Tibial nerve (tissue), 4 donors: ENCODE results near the gene CMSS1. TPM values are rescaled to one million over a fixed set of nuclear protein-coding genes. Genes with fewer than 3 reads are reported as not detected.
A peak's percentile ranks its signal among the peaks of the same experiment; 100 is the strongest.

Experiments used
- DNase-seq, 2 donors: peaks; one replicate each; pipeline ENCODE4 v3.0.0-alpha.2; 2019; ENCODE audit warnings: low spot score in 2 of 2
- H3K27ac ChIP-seq, 4 donors: fragments of 200-600 bp; sonication (generic) in 3 of 4; one replicate each; pipeline ENCODE4 v1.5.1; 2017 to 2019; ENCODE audit warnings: mild to moderate bottlenecking in 1 of 4
- H3K27me3 ChIP-seq, 2 donors: fragments of 200-600 bp; sonication (generic) in 1 of 2; one replicate each; pipeline versions ENCODE4 v1.5.1 to v1.6.0; 2017 to 2019
- H3K36me3 ChIP-seq, 3 donors: fragments of 200-600 bp; sonication (generic); one replicate each; pipeline ENCODE4 v1.5.1; 2018 to 2019
- H3K4me1 ChIP-seq, 4 donors: fragments of 200-600 bp; sonication (generic) in 3 of 4; one replicate each; pipeline ENCODE4 v1.5.1; 2017 to 2019
- H3K4me3 ChIP-seq, 4 donors: fragments of 200-600 bp; sonication (generic) in 3 of 4; one replicate each; pipeline ENCODE4 v1.5.1; 2017 to 2019; ENCODE audit warnings: mild to moderate bottlenecking in 1 of 4, moderate library complexity in 1 of 4
- H3K9me3 ChIP-seq, 4 donors: fragments of 200-600 bp; sonication (generic) in 3 of 4; one replicate each; pipeline ENCODE4 v1.5.1; 2017 to 2019
- EP300 ChIP-seq, 2 donors: sonication (generic); formaldehyde crosslinking; IDR thresholded peaks; one replicate each; pipeline ENCODE4 v1.6.1; 2017; ENCODE audit warnings: antibody characterized with exemption in 2 of 2, mild to moderate bottlenecking in 1 of 2
- POLR2A ChIP-seq, 2 donors: fragments of 450-650 bp; IDR thresholded peaks; one replicate each; pipeline ENCODE4 v1.6.1; 2017; ENCODE audit warnings: antibody characterized with exemption in 2 of 2, mild to moderate bottlenecking in 2 of 2, moderate library complexity in 2 of 2
- whole genome bisulfite sequencing, 2 donors: methylation state at CpG; one replicate each; pipeline ENCODE4 v1.1.5; 2018; 5-methylcytosine and 5-hydroxymethylcytosine counted together
- total RNA-seq, 4 donors: library from RNA; depleted of rRNA; stranded (reverse); fragments of >200 nt; gene quantifications; one replicate each; pipeline ENCODE4 v1.1.0, GENCODE V29; 2016
- TF ChIP-seq, protein P1 (sequence below), 5 experiments: fragments of 200-600 bp in 3 of 5; fragments of 450-650 bp in 2 of 5; sonication (generic) in 3 of 5; IDR thresholded peaks; one replicate each; pipeline ENCODE4 v1.5.1; 2016 to 2019; ENCODE audit warnings: antibody characterized with exemption in 5 of 5, mild to moderate bottlenecking in 3 of 5, moderate library complexity in 2 of 5

Gene CMSS1
- total RNA-seq, 4 donors from 2014 or later, result 5.5 to 29.1 (median 15.7) TPM

DNA sequence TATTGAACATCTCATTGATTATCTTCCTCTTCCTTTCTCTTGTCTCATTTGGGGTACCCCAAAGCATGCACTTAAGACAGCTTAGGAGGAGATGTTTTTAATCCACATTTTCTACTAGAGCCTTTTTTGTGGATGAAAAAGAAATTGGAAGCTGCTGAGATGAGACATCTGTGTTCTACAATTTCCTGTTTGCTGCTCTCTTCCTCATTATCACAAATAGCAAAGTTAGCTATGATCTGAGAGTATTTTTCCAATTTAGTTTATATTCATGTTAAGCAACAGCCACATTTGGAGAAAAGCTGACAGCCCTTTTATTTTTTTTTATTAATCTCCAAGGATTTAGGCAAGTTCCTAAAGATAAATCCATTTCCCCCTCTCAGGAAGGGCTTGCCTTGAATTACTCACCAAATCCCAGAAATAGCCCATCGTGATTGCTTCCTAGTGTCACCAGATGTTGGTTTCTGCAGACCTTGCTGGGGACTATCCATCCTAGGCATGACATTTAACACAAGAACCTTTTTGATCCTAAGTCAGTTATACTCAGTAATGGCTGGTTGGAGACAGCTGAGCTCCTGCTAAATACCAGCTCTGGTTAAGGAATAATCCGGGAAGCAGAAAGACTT lies 367.4 kb downstream of the CMSS1 start:
- no peak overlapping the region for H3K4me3 ChIP-seq
- WGBS, 2 donors, result 41 to 49% methylated on average over 2 of the region's 2 CpGs
- TF ChIP-seq, protein P1, sequence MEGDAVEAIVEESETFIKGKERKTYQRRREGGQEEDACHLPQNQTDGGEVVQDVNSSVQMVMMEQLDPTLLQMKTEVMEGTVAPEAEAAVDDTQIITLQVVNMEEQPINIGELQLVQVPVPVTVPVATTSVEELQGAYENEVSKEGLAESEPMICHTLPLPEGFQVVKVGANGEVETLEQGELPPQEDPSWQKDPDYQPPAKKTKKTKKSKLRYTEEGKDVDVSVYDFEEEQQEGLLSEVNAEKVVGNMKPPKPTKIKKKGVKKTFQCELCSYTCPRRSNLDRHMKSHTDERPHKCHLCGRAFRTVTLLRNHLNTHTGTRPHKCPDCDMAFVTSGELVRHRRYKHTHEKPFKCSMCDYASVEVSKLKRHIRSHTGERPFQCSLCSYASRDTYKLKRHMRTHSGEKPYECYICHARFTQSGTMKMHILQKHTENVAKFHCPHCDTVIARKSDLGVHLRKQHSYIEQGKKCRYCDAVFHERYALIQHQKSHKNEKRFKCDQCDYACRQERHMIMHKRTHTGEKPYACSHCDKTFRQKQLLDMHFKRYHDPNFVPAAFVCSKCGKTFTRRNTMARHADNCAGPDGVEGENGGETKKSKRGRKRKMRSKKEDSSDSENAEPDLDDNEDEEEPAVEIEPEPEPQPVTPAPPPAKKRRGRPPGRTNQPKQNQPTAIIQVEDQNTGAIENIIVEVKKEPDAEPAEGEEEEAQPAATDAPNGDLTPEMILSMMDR (IDR thresholded peaks at IDR 0.05), result no peak
- TF ChIP-seq POLR2A (IDR thresholded peaks at IDR 0.05), result no peak
- no peak for TF ChIP-seq EP300 (IDR thresholded peaks at IDR 0.05)
- no peak for DNase-seq
- no peaks in the 10 kb centered on the region for H3K4me1 ChIP-seq
- H3K27ac ChIP-seq, result peak overlapping the region in 1 of 4 donors; percentile 39
- H3K27me3 ChIP-seq, result no peaks in the 10 kb centered on the region
- H3K9me3 ChIP-seq, result peaks cover 0 to 6% (median 0%) of the 10 kb centered on the region in 4 donors
- H3K36me3 ChIP-seq, result peaks cover 0 to 5% (median 0%) of the 10 kb centered on the region in 3 donors

DNA sequence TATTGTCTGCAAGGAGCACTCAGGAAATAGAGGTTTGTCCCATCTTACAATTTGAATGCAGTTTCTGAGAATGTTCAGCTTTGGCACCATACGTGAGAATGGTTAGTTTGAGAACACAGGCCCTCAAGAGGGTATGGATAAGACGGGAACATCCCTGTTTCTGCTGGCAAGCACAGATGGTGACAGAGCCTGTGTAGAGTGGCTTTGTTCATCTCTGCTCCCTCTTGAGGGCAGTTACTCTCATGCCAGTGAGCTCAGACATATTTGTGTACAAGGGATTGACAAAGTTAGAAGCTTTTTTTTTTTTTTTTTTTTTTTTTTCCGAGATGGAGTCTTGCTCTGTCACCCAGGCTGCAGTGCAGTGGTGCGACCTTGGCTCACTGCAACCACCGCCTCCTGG lies 368.2 kb downstream of the CMSS1 start:
- no peak overlapping the region for H3K4me3 ChIP-seq
- H3K9me3 ChIP-seq, result no peaks in the 10 kb centered on the region
- H3K4me1 ChIP-seq, result no peaks in the 10 kb centered on the region
- TF ChIP-seq POLR2A (IDR thresholded peaks at IDR 0.05) (no peak), EP300 (IDR thresholded peaks at IDR 0.05) (no peak)
- TF ChIP-seq, protein P1 (IDR thresholded peaks at IDR 0.05), result no peak
- WGBS, 2 donors, result 74 to 78% methylated on average over 5 of the region's 5 CpGs
- H3K36me3 ChIP-seq, result no peaks in the 10 kb centered on the region
- no peak overlapping the region for H3K27ac ChIP-seq
- H3K27me3 ChIP-seq, result no peaks in the 10 kb centered on the region
- no peak for DNase-seq

DNA sequence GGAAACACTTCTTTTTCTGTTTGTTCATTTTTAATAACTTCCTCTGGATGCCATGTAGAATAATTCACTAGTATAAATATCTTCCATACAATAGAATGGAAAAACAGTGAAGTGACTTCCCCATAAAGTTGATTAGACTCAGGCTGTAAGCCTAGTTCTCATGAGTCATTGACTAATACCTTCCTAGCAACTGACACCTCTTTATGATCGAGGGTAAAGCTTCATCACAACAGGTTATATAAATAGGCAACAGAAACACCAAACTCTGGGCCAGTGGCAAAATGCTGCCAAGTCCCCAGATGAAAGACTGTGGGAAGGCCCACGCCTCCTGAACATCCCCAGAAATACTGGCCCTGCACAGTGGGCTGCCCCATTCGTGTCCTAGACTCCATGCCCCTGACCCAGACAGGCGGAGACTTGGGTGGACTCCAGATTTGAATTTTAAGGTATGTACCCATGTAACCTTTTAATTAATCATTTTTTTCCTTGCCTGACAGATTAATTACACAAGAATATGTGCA lies 371.8 kb downstream of the CMSS1 start:
- Histone ChIP-seq H3K4me1 (no peaks in the 10 kb centered on the region), H3K4me3 (no peak overlapping the region), H3K27ac (no peak overlapping the region), H3K27me3 (no peaks in the 10 kb centered on the region), H3K9me3 (no peaks in the 10 kb centered on the region), H3K36me3 (no peaks in the 10 kb centered on the region)
- WGBS, 2 donors, result 83 to 85% methylated on average over 4 of the region's 4 CpGs
- no peak for DNase-seq
- TF ChIP-seq POLR2A (IDR thresholded peaks at IDR 0.05), result no peak
- TF ChIP-seq, protein P1 (IDR thresholded peaks at IDR 0.05), result no peak
- TF ChIP-seq EP300 (IDR thresholded peaks at IDR 0.05), result no peak

DNA sequence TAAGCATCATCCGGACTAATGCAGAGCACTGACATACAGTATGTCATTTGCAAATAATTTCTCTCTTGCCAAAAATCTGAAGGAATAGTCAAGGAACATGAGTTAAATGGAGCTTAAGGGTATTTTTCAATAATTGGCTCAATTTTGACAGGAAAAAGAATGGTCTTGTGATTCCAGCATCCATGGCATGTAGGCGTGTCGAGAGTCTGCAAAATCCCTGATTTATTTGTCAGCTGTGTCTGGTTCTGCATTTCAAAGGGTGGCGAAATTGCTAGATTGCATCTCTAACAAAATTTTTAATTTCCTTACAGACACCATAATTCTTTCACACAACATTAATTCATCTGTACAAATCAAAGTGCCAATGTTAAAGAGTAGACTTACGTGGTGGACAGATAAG lies 377.7 kb downstream of the CMSS1 start:
- no peak for TF ChIP-seq POLR2A (IDR thresholded peaks at IDR 0.05)
- no peak for TF ChIP-seq EP300 (IDR thresholded peaks at IDR 0.05)
- TF ChIP-seq, protein P1 (IDR thresholded peaks at IDR 0.05), result no peak
- H3K9me3 ChIP-seq, result peaks cover 0 to 11% (median 0%) of the 10 kb centered on the region in 4 donors
- 92 to 97% methylated on average over 5 of the region's 5 CpGs for WGBS, 2 donors
- H3K36me3 ChIP-seq, result no peaks in the 10 kb centered on the region
- H3K4me1 ChIP-seq, result no peaks in the 10 kb centered on the region
- no peak overlapping the region for H3K27ac ChIP-seq
- no peaks in the 10 kb centered on the region for H3K27me3 ChIP-seq
- H3K4me3 ChIP-seq, result no peak overlapping the region
- no peak for DNase-seq

DNA sequence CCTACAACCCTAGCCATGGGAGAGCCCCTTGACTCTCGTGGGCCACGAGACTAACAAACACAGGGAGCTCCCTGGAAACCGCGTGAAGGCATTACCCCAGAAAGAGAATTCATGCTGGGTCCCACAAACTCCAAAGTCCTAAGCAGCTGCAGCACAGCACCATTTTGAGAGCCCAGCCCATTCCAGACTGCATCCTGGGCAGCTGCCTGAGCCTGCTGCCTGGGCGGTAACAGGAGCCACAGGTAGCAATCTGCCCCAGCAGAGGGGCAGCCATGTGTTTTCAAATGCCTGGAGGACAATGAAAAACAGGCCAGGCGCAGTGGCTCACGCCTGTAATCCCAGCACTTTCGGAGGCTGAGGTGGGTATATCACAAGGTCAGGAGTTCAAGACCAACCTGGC lies 380.2 kb downstream of the CMSS1 start:
- peaks cover 0 to 11% (median 0%) of the 10 kb centered on the region in 4 donors for H3K9me3 ChIP-seq
- H3K36me3 ChIP-seq, result no peaks in the 10 kb centered on the region
- H3K27ac ChIP-seq, result no peak overlapping the region
- no peak for TF ChIP-seq POLR2A (IDR thresholded peaks at IDR 0.05)
- TF ChIP-seq, protein P1 (IDR thresholded peaks at IDR 0.05), result no peak
- TF ChIP-seq EP300 (IDR thresholded peaks at IDR 0.05), result no peak
- H3K4me3 ChIP-seq, result no peak overlapping the region
- no peaks in the 10 kb centered on the region for H3K27me3 ChIP-seq
- 95 to 99% methylated on average over 8 of the region's 8 CpGs for WGBS, 2 donors
- DNase-seq, result no peak
- no peaks in the 10 kb centered on the region for H3K4me1 ChIP-seq
